Body of pancreas (tissue), 4 donors: Measurements from ENCODE around the gene BAIAP2L1. TPM values are rescaled to one million over a fixed set of nuclear protein-coding genes. Genes with fewer than 3 reads are reported as not detected.

Source experiments
- ATAC-seq: fragments of 150-250 bp; one replicate; pipeline ENCODE4 v1.9.1; 2016
- DNase-seq, 4 donors: peaks; one replicate each; pipeline ENCODE4 v3.0.0-alpha.2; 2019
- H3K27ac ChIP-seq, 4 donors: fragments of 200-600 bp; sonication (generic); 1 replicate in 3 of 4; 2 replicates in 1 of 4; pipeline versions ENCODE4 v1.5.1 to v1.6.1; 2016 to 2019; ENCODE audit warnings: mild to moderate bottlenecking in 1 of 4, mixed read lengths in 1 of 4, moderate library complexity in 1 of 4
- H3K27me3 ChIP-seq, 2 donors: fragments of 200-600 bp; sonication (generic); one replicate each; pipeline ENCODE4 v1.6.0; 2016; ENCODE audit warnings: mild to moderate bottlenecking in 1 of 2
- H3K36me3 ChIP-seq, 2 donors: fragments of 200-600 bp; sonication (generic); replicated peaks in 1 of 2; 2 replicates each; pipeline ENCODE4 v1.5.1; 2016; ENCODE audit warnings: low read depth in 2 of 2; ENCODE audit not compliant: insufficient read depth in 1 of 2
- H3K4me1 ChIP-seq: fragments of 200-600 bp; sonication (generic); one replicate; pipeline ENCODE4 v1.6.0; 2016
- H3K4me3 ChIP-seq, 2 donors: fragments of 200-600 bp; sonication (generic); 1 replicate in 1 of 2; 2 replicates in 1 of 2; pipeline ENCODE4 v1.5.1; 2016 to 2019
- H3K9me3 ChIP-seq, 3 donors: fragments of 200-600 bp; sonication (generic); 1 replicate in 2 of 3; 2 replicates in 1 of 3; pipeline ENCODE4 v1.5.1; 2016
- POLR2A ChIP-seq, 3 donors: fragments of 450-650 bp; IDR thresholded peaks; one replicate each; pipeline ENCODE4 v1.6.1; 2016; ENCODE audit warnings: antibody characterized with exemption in 3 of 3, mild to moderate bottlenecking in 2 of 3
- WGBS, 2 donors: methylation state at CpG; one replicate each; pipeline ENCODE4 v1.1.5; 2017; 5-methylcytosine and 5-hydroxymethylcytosine counted together
- intact Hi-C: fragments of 100-400 bp; cut with DNase I; formaldehyde crosslinking; loops from one replicate; pipeline ENCODE4 v1.15.1; 2023
- total RNA-seq, 2 donors: library from RNA; depleted of rRNA; stranded (reverse); fragments of >200 nt; gene quantifications; one replicate each; pipeline ENCODE4 v1.1.0, GENCODE V29; 2016
- TF ChIP-seq, protein P1 (sequence below), 7 experiments: fragments of 450-650 bp in 4 of 7; fragments of 200-600 bp in 3 of 7; sonication (generic) in 3 of 7; IDR thresholded peaks; one replicate each; pipeline ENCODE4 v1.5.1; 2016 to 2019; ENCODE audit warnings: antibody characterized with exemption in 7 of 7

The BAIAP2L1 gene
- total RNA-seq, 2 donors from 2014 or later = 15.8 to 23.1 TPM

GRCh38 chr7:98314469-98314868 is 86.4 kb downstream of the BAIAP2L1 start:
- H3K4me1 ChIP-seq = no peaks in the 10 kb centered on the region
- no peaks in the 10 kb centered on the region for H3K27me3 ChIP-seq
- intact Hi-C loops = no loop called here
- no peak for ATAC-seq
- H3K27ac ChIP-seq = no peak overlapping the region
- H3K9me3 ChIP-seq = no peaks in the 10 kb centered on the region
- 90 to 92% methylated on average over 9 to 11 of the region's 11 CpGs for WGBS, 2 donors
- H3K36me3 ChIP-seq = peaks cover 0 to 7% of the 10 kb centered on the region in 2 donors
- no peak overlapping the region for H3K4me3 ChIP-seq
- no peak for TF ChIP-seq POLR2A (IDR thresholded peaks at IDR 0.05)
- TF ChIP-seq, protein P1, sequence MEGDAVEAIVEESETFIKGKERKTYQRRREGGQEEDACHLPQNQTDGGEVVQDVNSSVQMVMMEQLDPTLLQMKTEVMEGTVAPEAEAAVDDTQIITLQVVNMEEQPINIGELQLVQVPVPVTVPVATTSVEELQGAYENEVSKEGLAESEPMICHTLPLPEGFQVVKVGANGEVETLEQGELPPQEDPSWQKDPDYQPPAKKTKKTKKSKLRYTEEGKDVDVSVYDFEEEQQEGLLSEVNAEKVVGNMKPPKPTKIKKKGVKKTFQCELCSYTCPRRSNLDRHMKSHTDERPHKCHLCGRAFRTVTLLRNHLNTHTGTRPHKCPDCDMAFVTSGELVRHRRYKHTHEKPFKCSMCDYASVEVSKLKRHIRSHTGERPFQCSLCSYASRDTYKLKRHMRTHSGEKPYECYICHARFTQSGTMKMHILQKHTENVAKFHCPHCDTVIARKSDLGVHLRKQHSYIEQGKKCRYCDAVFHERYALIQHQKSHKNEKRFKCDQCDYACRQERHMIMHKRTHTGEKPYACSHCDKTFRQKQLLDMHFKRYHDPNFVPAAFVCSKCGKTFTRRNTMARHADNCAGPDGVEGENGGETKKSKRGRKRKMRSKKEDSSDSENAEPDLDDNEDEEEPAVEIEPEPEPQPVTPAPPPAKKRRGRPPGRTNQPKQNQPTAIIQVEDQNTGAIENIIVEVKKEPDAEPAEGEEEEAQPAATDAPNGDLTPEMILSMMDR (IDR thresholded peaks at IDR 0.05) = no peak
- no peak for DNase-seq

GRCh38 chr7:98312201-98312600 is 88.7 kb downstream of the BAIAP2L1 start:
- TF ChIP-seq, protein P1 (IDR thresholded peaks at IDR 0.05) = no peak
- no peak for TF ChIP-seq POLR2A (IDR thresholded peaks at IDR 0.05)
- DNase-seq = no peak
- Histone ChIP-seq H3K36me3 (peaks cover 0 to 13% of the 10 kb centered on the region in 2 donors), H3K4me1 (no peaks in the 10 kb centered on the region), H3K9me3 (no peaks in the 10 kb centered on the region), H3K27ac (no peak overlapping the region), H3K4me3 (no peak overlapping the region), H3K27me3 (no peaks in the 10 kb centered on the region)
- WGBS, 2 donors = 74 to 81% methylated on average over 7 of the region's 7 CpGs
- intact Hi-C loops = no loop called here
- no peak for ATAC-seq

DNA sequence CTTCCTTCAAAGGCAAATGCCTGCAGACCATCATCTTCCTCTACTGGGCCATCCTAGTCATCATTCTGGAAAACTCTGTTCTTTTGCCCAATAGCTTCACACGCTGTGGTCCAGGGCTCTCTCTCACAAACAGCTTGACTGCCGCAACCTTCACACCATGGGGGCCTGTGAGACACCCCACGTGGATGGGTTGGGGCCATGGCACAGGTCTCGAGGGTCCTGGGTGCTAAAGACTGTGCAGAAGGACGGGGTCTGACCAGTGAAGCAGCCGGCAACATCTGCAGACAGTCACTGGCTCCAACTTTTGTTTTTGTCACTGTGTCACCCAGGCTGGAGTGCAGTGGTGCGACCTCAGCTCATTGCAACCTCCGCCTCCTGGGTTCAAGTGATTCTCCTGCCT is 91.3 kb downstream of the BAIAP2L1 start:
- WGBS, 2 donors = 97% methylated on average over 5 to 8 of the region's 8 CpGs
- H3K36me3 ChIP-seq = peaks cover 0 to 12% of the 10 kb centered on the region in 2 donors
- intact Hi-C loops = no loop called here

DNA sequence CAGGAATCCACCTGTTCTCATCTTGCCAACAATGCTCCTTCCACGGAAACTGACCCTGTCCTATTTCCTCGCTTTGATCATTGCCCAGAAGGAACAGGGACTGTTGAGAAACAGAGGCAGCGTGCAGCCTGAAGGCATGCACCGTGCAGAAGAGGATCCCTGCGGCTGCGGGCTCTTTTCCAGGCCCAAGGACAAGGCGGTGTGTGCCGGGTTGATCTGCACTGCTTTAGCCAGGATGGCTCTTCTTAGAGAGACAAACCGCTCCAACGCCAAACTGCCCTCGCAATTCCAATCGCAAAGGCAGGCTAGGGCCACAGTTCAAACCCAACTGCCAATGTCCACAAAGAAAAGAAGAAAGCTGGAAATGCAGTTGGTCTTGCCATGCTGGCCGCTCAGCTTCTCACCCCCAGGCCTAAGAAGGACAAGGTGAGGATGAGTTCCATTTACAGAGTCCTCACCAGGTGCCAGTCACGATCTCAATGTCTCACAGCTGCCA is 92.9 kb downstream of the BAIAP2L1 start:
- Histone ChIP-seq H3K4me1 (no peaks in the 10 kb centered on the region), H3K36me3 (peaks cover 7 to 16% of the 10 kb centered on the region in 2 donors), H3K27me3 (no peaks in the 10 kb centered on the region), H3K4me3 (no peak overlapping the region), H3K9me3 (no peaks in the 10 kb centered on the region), H3K27ac (no peak overlapping the region)
- DNase-seq (no peak), ATAC-seq (no peak)
- intact Hi-C loops = no loop called here
- no peak for TF ChIP-seq POLR2A (IDR thresholded peaks at IDR 0.05)
- TF ChIP-seq, protein P1 (IDR thresholded peaks at IDR 0.05) = no peak
- WGBS, 2 donors = 88 to 97% methylated on average over 13 to 14 of the region's 14 CpGs

More for the DNA sequence above, 91.3 kb downstream of the BAIAP2L1 start:
- ATAC-seq (no peak), DNase-seq (no peak)
- Histone ChIP-seq H3K27me3 (no peaks in the 10 kb centered on the region), H3K4me3 (no peak overlapping the region), H3K27ac (no peak overlapping the region), H3K9me3 (no peaks in the 10 kb centered on the region), H3K4me1 (no peaks in the 10 kb centered on the region)
- TF ChIP-seq, protein P1 (IDR thresholded peaks at IDR 0.05) = no peak
- TF ChIP-seq POLR2A (IDR thresholded peaks at IDR 0.05) = no peak

GRCh38 chr7:98305951-98306535 is 94.8 kb downstream of the BAIAP2L1 start:
- 67 to 72% methylated on average over 22 of the region's 22 CpGs for WGBS, 2 donors
- Histone ChIP-seq H3K27me3 (no peaks in the 10 kb centered on the region), H3K9me3 (no peaks in the 10 kb centered on the region), H3K4me1 (no peaks in the 10 kb centered on the region), H3K27ac (no peak overlapping the region), H3K4me3 (no peak overlapping the region), H3K36me3 (peaks cover 10 to 14% of the 10 kb centered on the region in 2 donors)
- TF ChIP-seq POLR2A (IDR thresholded peaks at IDR 0.05) = no peak
- TF ChIP-seq, protein P1 (IDR thresholded peaks at IDR 0.05) = no peak
- ATAC-seq = no peak
- intact Hi-C loops = no loop called here
- no peak for DNase-seq
